ACHN (cell line): ENCODE data around the gene MIP.
"Not testable (repeated sequence)": the region's sequence is repeated elsewhere in the genome, so short reads cannot be mapped to it uniquely, and the experiment has no call there.

Source experiments
- DNase-seq: peaks from one replicate; pipeline ENCODE4 v3.0.0-alpha.2; 2015
- in situ Hi-C: cut with HindIII; loops from 2 replicates; pipeline ENCODE4 v1.10.0; 2017; ENCODE audit warnings: low sequenced_read_pairs, low pct_ligation_motif_present, low pct_unique_long_range_greater_than_20kb

Gene MIP

DNA sequence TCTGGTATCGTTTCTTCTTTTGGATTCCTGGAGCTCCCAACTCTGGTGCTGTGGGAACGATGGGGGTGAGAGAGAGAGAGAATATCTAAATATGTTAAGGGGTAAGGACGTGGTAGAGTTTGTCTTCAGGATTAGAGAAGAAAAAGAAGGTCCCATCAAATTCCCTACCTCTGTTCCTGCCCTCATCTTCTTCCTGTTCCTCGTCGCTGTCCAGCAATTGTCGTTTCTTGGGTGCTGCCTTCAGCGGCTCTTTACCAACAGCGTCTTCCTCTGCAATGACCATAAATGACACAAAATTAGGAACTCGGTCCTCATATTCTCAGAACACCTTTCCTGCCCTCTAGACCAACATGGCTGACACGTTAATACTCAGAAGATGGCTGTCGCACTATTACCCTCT, 36.7 kb downstream of the MIP start:
- in situ Hi-C loops: no loop called here
- no peak for DNase-seq

DNA sequence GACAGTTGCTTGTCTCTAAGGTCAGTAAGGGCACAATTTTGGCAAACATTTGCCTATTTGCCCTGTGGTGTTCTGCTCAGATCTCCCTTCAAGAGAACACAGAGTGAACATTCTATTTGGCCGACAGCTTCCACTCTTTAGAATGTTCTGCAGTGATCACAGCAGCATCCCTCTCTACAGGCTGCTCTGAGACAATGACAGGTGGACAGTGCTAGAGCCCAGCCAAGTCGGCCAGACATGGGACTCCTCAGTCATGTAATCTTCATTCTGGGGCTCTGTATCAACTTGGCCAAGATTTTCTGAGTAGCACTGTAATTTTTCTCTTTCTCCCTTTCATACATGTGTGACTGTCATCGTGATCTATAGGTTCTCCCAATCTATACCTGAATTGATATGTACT, 40.1 kb downstream of the MIP start:
- in situ Hi-C loops: no loop called here
- no peak for DNase-seq

DNA sequence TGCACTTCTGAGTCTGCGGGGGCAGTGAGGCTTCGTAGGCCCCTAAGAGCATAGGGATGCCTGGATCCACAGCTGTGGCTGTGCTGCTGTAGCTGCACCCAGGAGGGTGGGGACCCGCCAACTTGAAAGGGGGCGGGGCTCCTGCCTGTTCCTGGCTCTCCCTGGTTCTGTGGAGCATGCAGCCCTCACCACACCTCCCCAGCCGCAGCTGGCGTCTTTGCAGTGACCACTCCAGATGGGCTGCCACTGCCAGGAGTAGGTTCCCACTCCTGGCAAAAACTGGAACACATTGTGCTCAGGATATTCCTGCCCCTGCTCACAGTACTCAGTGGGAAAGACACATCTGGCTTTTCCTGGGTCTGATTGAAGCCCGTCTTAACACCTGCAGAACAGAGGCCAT, 41.1 kb downstream of the MIP start:
- in situ Hi-C loops: no loop called here

GRCh38 chr12:56411781-56412639, 42.4 kb downstream of the MIP start:
- in situ Hi-C loops: no loop called here

More for the DNA sequence above, 41.1 kb downstream of the MIP start:
- DNase-seq: no peak

GRCh38 chr12:56410768-56411167, 43.7 kb downstream of the MIP start:
- in situ Hi-C loops: no loop called here
- DNase-seq: no peak

More at GRCh38 chr12:56411781-56412639, 42.4 kb downstream of the MIP start:
- no peak for DNase-seq

DNA sequence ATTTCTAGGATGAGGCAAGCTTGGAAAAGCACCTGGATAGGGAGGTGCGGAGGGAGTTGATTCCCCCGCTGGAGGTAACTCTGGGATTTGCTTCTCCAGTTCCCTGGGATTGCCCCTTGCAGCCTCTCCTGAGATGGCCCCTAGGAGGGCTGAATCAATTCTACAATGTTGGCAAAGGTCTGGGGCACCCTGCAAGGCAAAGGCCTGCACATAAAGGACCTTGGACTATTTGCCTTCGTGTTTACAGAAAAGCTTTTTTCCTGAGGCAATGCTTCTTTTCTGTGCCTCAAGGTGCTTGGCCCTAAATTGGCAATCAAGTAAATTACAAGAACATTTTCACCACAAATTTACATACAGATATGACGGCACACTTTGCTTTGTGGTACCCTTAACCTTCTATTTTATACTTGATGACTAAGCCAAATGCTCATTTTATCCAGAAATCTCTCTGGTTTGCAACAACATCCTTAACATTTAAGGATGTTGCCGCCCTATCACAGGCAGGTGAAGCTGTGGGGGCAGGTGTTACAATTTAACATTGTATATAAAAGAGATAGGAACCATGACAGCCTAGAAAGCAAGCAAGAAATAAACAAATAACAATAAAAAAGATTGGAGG, 45.5 kb downstream of the MIP start:
- in situ Hi-C loops: no loop called here

GRCh38 chr12:56404227-56404626, 50.2 kb downstream of the MIP start:
- in situ Hi-C loops, DNase-seq: not testable (repeated sequence)

More for the DNA sequence above, 45.5 kb downstream of the MIP start:
- no peak for DNase-seq

- in situ Hi-C loops, DNase-seq: not testable (repeated sequence)
Measured at GRCh38 chr12:56401612-56402011, 52.8 kb downstream of the MIP start.

GRCh38 chr12:56401125-56401524, 53.3 kb downstream of the MIP start:
- in situ Hi-C loops, DNase-seq: not testable (repeated sequence)
